KMS-11 (cell line): Measurements from ENCODE around the gene ZFP64.

Experiments used
- H2AFZ ChIP-seq: fragments of 200-600 bp; sonication (generic); 2 replicates; pipeline ENCODE4 v1.6.1; 2016; ENCODE audit warnings: antibody characterized with exemption, mixed run types, low read depth
- H3K27ac ChIP-seq: fragments of 200-600 bp; sonication (generic); 2 replicates; pipeline ENCODE4 v1.6.1; 2016; ENCODE audit warnings: mild to moderate bottlenecking, mixed run types
- H3K27me3 ChIP-seq: fragments of 200-600 bp; sonication (generic); 2 replicates; pipeline ENCODE4 v1.6.1; 2017; ENCODE audit warnings: mild to moderate bottlenecking, low read depth, mixed run types, moderate library complexity; ENCODE audit not compliant: insufficient read depth
- H3K36me3 ChIP-seq: fragments of 200-600 bp; sonication (generic); 2 replicates; pipeline ENCODE4 v1.6.1; 2017; ENCODE audit warnings: mild to moderate bottlenecking, mixed run types; ENCODE audit not compliant: insufficient read depth
- H3K4me1 ChIP-seq: fragments of 200-600 bp; sonication (generic); 2 replicates; pipeline ENCODE4 v1.6.1; 2016; ENCODE audit warnings: mild to moderate bottlenecking, low read depth, mixed run types; ENCODE audit not compliant: poor library complexity, severe bottlenecking
- H3K4me2 ChIP-seq: fragments of 200-600 bp; sonication (generic); 2 replicates; pipeline ENCODE4 v1.7.0; 2016; ENCODE audit warnings: mild to moderate bottlenecking, mixed run types
- H3K4me3 ChIP-seq: fragments of 200-600 bp; sonication (generic); IDR thresholded peaks from 2 replicates; pipeline ENCODE4 v1.6.1; 2017; ENCODE audit warnings: low read depth, low read length, mixed read lengths; ENCODE audit not compliant: insufficient read depth
- H3K79me2 ChIP-seq: fragments of 200-600 bp; sonication (generic); 2 replicates; pipeline ENCODE4 v1.6.1; 2016; ENCODE audit warnings: low read depth, mixed run types; ENCODE audit not compliant: insufficient read depth
- H3K9ac ChIP-seq: fragments of 200-600 bp; sonication (generic); 2 replicates; pipeline ENCODE4 v1.6.1; 2016; ENCODE audit warnings: mild to moderate bottlenecking, mixed run types
- H4K20me1 ChIP-seq: fragments of 200-600 bp; sonication (generic); 2 replicates; pipeline ENCODE4 v1.6.1; 2016; ENCODE audit warnings: mild to moderate bottlenecking, mixed run types; ENCODE audit not compliant: insufficient read depth
- TF ChIP-seq, protein P1 (sequence below): fragments of 200-600 bp; sonication (generic); conservative IDR thresholded peaks from 2 replicates; pipeline ENCODE4 v1.6.1; 2017; ENCODE audit warnings: low read depth, mild to moderate bottlenecking, antibody characterized with exemption, low read length, moderate library complexity, mixed read lengths

ZFP64 gene

GRCh38 chr20:52171025-52171424, 20.6 kb downstream of the ZFP64 start:
- no peaks in the 10 kb centered on the region for H3K27me3 ChIP-seq
- no peak overlapping the region for H3K9ac ChIP-seq
- TF ChIP-seq, protein P1, sequence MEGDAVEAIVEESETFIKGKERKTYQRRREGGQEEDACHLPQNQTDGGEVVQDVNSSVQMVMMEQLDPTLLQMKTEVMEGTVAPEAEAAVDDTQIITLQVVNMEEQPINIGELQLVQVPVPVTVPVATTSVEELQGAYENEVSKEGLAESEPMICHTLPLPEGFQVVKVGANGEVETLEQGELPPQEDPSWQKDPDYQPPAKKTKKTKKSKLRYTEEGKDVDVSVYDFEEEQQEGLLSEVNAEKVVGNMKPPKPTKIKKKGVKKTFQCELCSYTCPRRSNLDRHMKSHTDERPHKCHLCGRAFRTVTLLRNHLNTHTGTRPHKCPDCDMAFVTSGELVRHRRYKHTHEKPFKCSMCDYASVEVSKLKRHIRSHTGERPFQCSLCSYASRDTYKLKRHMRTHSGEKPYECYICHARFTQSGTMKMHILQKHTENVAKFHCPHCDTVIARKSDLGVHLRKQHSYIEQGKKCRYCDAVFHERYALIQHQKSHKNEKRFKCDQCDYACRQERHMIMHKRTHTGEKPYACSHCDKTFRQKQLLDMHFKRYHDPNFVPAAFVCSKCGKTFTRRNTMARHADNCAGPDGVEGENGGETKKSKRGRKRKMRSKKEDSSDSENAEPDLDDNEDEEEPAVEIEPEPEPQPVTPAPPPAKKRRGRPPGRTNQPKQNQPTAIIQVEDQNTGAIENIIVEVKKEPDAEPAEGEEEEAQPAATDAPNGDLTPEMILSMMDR: no peak
- peaks cover 27% of the 10 kb centered on the region for H3K4me1 ChIP-seq
- H3K36me3 ChIP-seq: no peaks in the 10 kb centered on the region
- H3K4me3 ChIP-seq: no peak overlapping the region
- no peak overlapping the region for H3K27ac ChIP-seq
- no peak overlapping the region for H2AFZ ChIP-seq
- no peak overlapping the region for H3K4me2 ChIP-seq
- H4K20me1 ChIP-seq: no peaks in the 10 kb centered on the region
- H3K79me2 ChIP-seq: no peaks in the 10 kb centered on the region

GRCh38 chr20:52168116-52168515, 23.5 kb downstream of the ZFP64 start:
- H2AFZ ChIP-seq: no peak overlapping the region
- TF ChIP-seq, protein P1: no peak
- H3K27ac ChIP-seq: no peak overlapping the region
- H3K36me3 ChIP-seq: no peaks in the 10 kb centered on the region
- no peak overlapping the region for H3K9ac ChIP-seq
- no peaks in the 10 kb centered on the region for H4K20me1 ChIP-seq
- no peaks in the 10 kb centered on the region for H3K27me3 ChIP-seq
- peaks cover 9% of the 10 kb centered on the region for H3K4me1 ChIP-seq
- H3K4me2 ChIP-seq: no peak overlapping the region
- H3K79me2 ChIP-seq: no peaks in the 10 kb centered on the region
- H3K4me3 ChIP-seq: no peak overlapping the region

DNA sequence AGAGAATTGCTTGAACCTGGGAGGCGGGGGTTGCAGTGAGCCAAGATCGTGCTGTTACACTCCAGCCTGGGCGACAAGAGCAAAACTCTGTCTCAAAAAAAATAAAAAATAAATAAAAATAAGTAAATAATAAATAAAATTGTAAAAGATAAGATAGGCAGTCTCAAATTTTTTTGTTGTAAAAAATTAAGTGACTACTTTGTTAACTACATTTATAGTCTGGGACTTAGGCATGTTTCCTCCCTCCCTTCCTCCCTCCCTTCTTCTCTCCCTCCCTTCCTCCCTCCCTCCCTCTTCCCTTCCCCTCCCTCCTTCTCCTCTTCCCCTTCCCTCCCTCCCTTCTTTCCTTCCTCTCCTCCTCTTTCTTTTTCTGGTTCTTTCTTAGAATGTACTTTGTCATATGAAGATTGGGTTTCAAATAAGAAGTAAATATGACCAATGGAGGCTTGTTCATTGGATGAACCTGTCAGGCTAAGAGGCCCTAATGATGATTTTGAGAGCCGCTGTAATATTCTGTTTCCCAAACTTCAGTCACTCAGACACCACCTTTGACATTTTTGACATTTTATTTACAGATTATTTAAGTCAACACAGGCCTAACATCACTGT, 24.2 kb downstream of the ZFP64 start:
- Histone ChIP-seq H3K27me3 (no peaks in the 10 kb centered on the region), H2AFZ (no peak overlapping the region), H3K4me3 (no peak overlapping the region), H3K4me1 (peaks cover 1% of the 10 kb centered on the region), H3K36me3 (no peaks in the 10 kb centered on the region), H3K4me2 (no peak overlapping the region), H3K79me2 (no peaks in the 10 kb centered on the region), H3K9ac (no peak overlapping the region), H4K20me1 (no peaks in the 10 kb centered on the region), H3K27ac (no peak overlapping the region)
- TF ChIP-seq, protein P1: no peak

- no peaks in the 10 kb centered on the region for H3K79me2 ChIP-seq
- H3K4me2 ChIP-seq: no peak overlapping the region
- no peak overlapping the region for H3K9ac ChIP-seq
- no peaks in the 10 kb centered on the region for H3K4me1 ChIP-seq
- no peaks in the 10 kb centered on the region for H3K27me3 ChIP-seq
- TF ChIP-seq, protein P1: no peak
- no peaks in the 10 kb centered on the region for H4K20me1 ChIP-seq
- no peak overlapping the region for H2AFZ ChIP-seq
- H3K4me3 ChIP-seq: no peak overlapping the region
- H3K27ac ChIP-seq: no peak overlapping the region
- no peaks in the 10 kb centered on the region for H3K36me3 ChIP-seq
Measured at GRCh38 chr20:52166150-52166549, 25.4 kb downstream of the ZFP64 start.
